Astrocyte (in vitro differentiated cells and primary cell): Measurements from ENCODE around the gene RBM44. TPM values are rescaled to one million over a fixed set of nuclear protein-coding genes. Genes with fewer than 3 reads are reported as not detected.

ENCODE experiments used
- DNase-seq: peaks from one replicate; pipeline ENCODE4 v3.0.0-alpha.2; 2010; ENCODE audit warnings: low read depth
- FAIRE-seq: peaks from 2 replicates; lab custom pipeline; 2011; peaks lifted over from hg19 to GRCh38; lab: Jason Lieb, UNC
- H2AFZ ChIP-seq: 2 replicates; pipeline ENCODE4 v1.6.0; 2012; ENCODE audit warnings: low read depth, low read length, inconsistent platforms
- H3K27ac ChIP-seq: 2 replicates; pipeline ENCODE4 v1.5.1; 2011; ENCODE audit warnings: low read depth, low read length, inconsistent platforms
- H3K27me3 ChIP-seq: 2 replicates; pipeline ENCODE4 v1.6.0; 2011; ENCODE audit warnings: low read length, inconsistent platforms; ENCODE audit not compliant: insufficient read depth
- H3K36me3 ChIP-seq: 2 replicates; pipeline ENCODE4 v1.5.1; 2011; ENCODE audit warnings: low read length, inconsistent platforms; ENCODE audit not compliant: insufficient read depth
- H3K4me1 ChIP-seq: 2 replicates; pipeline ENCODE4 v1.5.1; 2011; ENCODE audit warnings: low read length, inconsistent platforms; ENCODE audit not compliant: insufficient read depth
- H3K4me2 ChIP-seq: 2 replicates; pipeline ENCODE4 v1.6.0; 2012; ENCODE audit warnings: low read length, inconsistent platforms
- H3K4me3 ChIP-seq: 2 replicates; pipeline ENCODE4 v1.5.1; 2011; ENCODE audit warnings: low read depth, mild to moderate bottlenecking, low read length, inconsistent platforms; ENCODE audit not compliant: insufficient read depth
- H3K79me2 ChIP-seq: 2 replicates; pipeline ENCODE4 v1.6.0; 2012; ENCODE audit warnings: mild to moderate bottlenecking, low read length, inconsistent platforms; ENCODE audit not compliant: insufficient read depth
- H3K9ac ChIP-seq: 2 replicates; pipeline ENCODE4 v1.6.0; 2012; ENCODE audit warnings: mild to moderate bottlenecking, low read length, inconsistent platforms
- H3K9me3 ChIP-seq: 2 replicates; pipeline ENCODE4 v1.5.1; 2012; ENCODE audit warnings: low read depth, mild to moderate bottlenecking, low read length, inconsistent platforms; ENCODE audit not compliant: insufficient read depth
- H4K20me1 ChIP-seq: 2 replicates; pipeline ENCODE4 v1.6.0; 2012; ENCODE audit warnings: low read length, inconsistent platforms; ENCODE audit not compliant: insufficient read depth
- H3K27ac Mint-ChIP-seq: one replicate; pipeline ENCODE4 v1.8.0; 2021; ENCODE audit warnings: mild to moderate bottlenecking, mixed read lengths; ENCODE audit not compliant: unreplicated experiment
- H3K27me3 Mint-ChIP-seq: one replicate; pipeline ENCODE4 v1.8.0; 2021; ENCODE audit warnings: low read depth, mixed read lengths; ENCODE audit not compliant: unreplicated experiment
- H3K36me3 Mint-ChIP-seq: one replicate; pipeline ENCODE4 v1.8.0; 2021; ENCODE audit warnings: low read depth, mixed read lengths; ENCODE audit not compliant: unreplicated experiment
- H3K4me1 Mint-ChIP-seq: one replicate; pipeline ENCODE4 v1.8.0; 2021; ENCODE audit warnings: low read depth, mixed read lengths; ENCODE audit not compliant: unreplicated experiment
- H3K4me3 Mint-ChIP-seq: one replicate; pipeline ENCODE4 v1.8.0; 2021; ENCODE audit warnings: mild to moderate bottlenecking, moderate library complexity, mixed read lengths; ENCODE audit not compliant: unreplicated experiment
- H3K9me3 Mint-ChIP-seq: one replicate; pipeline ENCODE4 v1.8.0; 2021; ENCODE audit warnings: mild to moderate bottlenecking, mixed read lengths; ENCODE audit not compliant: unreplicated experiment
- EZH2 ChIP-seq: IDR thresholded peaks from 2 replicates; pipeline ENCODE4 v1.6.1; 2012; ENCODE audit warnings: mild to moderate bottlenecking, low read length, inconsistent platforms; ENCODE audit not compliant: insufficient read depth
- total RNA-seq: library from RNA; stranded (reverse); gene quantifications from 2 replicates; pipeline ENCODE4 v1.2.1, GENCODE V29; 2021
- TF ChIP-seq, protein P1 (sequence below): IDR thresholded peaks from 2 replicates; pipeline ENCODE4 v1.5.1; 2011; ENCODE audit warnings: low read depth, mild to moderate bottlenecking, inconsistent platforms, low read length, moderate library complexity; ENCODE audit not compliant: insufficient read depth

The RBM44 gene
- total RNA-seq, 1 donor from 2014 or later = 0.32 TPM

DNA sequence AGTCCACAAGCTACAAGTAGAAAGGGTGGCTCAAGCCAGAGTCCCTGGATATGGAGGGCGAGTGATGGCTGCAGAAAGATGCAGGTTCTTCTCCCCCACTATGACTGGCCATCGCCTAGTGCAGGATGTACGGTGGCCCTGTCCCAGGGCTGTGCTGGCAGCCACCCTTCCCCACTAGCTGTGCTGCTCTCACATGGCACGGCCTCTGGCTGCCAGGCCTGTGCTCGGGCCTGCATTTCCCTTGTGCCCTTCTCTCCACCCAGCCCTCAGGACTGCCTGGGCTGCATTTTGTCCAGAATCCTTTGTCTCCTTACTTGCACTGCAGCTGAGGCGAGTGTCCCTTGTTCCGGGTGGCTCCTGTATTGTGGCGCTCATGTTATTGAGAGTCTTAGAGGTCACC lies 59.2 kb downstream of the RBM44 start:
- H3K36me3 ChIP-seq = no peaks in the 10 kb centered on the region
- DNase-seq (no peak), FAIRE-seq (no peak)
- H3K9ac ChIP-seq = no peak overlapping the region
- no peak overlapping the region for H3K4me3 ChIP-seq
- H3K4me1 ChIP-seq = peaks cover 8% of the 10 kb centered on the region
- no peak for TF ChIP-seq EZH2
- TF ChIP-seq, protein P1, sequence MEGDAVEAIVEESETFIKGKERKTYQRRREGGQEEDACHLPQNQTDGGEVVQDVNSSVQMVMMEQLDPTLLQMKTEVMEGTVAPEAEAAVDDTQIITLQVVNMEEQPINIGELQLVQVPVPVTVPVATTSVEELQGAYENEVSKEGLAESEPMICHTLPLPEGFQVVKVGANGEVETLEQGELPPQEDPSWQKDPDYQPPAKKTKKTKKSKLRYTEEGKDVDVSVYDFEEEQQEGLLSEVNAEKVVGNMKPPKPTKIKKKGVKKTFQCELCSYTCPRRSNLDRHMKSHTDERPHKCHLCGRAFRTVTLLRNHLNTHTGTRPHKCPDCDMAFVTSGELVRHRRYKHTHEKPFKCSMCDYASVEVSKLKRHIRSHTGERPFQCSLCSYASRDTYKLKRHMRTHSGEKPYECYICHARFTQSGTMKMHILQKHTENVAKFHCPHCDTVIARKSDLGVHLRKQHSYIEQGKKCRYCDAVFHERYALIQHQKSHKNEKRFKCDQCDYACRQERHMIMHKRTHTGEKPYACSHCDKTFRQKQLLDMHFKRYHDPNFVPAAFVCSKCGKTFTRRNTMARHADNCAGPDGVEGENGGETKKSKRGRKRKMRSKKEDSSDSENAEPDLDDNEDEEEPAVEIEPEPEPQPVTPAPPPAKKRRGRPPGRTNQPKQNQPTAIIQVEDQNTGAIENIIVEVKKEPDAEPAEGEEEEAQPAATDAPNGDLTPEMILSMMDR = no peak
- Mint-ChIP-seq H3K4me3 (no peak overlapping the region), H3K36me3 (no peaks in the 10 kb centered on the region), H3K27me3 (peaks cover 30% of the 10 kb centered on the region), H3K9me3 (no peaks in the 10 kb centered on the region), H3K4me1 (peaks cover 9% of the 10 kb centered on the region), H3K27ac (no peak overlapping the region)
- no peak overlapping the region for H2AFZ ChIP-seq
- H3K79me2 ChIP-seq = no peaks in the 10 kb centered on the region
- no peak overlapping the region for H3K27ac ChIP-seq
- H4K20me1 ChIP-seq = no peaks in the 10 kb centered on the region
- no peaks in the 10 kb centered on the region for H3K9me3 ChIP-seq
- peaks cover 4% of the 10 kb centered on the region for H3K27me3 ChIP-seq
- no peak overlapping the region for H3K4me2 ChIP-seq

DNA sequence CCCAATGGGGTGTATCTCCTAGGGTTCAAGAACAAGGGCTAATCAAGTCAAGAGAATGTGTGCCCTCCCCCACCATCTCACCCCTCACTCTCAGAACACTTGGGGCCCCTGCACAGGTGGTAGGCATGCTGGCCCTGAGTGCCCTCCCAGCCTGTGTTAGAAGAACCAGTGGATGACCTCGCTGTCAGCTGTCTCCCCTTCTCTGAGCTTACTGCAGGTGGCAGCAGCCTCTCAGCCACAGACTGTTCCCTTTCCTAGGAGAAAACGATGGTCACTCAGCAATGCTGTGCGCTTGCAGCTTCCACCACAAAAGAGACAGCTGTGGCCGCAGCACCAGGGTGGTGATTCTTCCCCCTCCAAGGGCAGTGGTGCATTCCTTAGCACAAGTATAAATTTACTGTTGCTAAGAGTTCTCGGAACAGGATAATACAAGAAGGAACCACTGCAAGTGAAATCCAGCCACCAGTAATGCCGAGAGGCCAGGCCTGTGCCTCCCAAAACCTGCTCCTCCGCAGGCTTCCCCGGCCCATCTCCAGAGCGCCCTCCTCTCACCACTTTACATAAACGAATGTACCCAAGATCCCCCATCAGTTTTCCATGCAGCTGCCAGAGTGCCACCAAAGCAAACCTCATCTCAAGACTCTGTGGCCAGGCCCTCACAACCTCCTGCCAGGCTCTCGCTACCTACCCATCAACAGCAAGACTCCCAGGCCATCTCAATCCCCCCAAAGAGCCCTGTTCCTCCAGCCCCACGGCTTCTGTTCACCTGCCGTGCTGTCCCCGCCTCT lies 59.9 kb downstream of the RBM44 start:
- H2AFZ ChIP-seq = peak overlapping the region; percentile 49
- H3K79me2 ChIP-seq = no peaks in the 10 kb centered on the region
- peaks cover 4% of the 10 kb centered on the region for H3K27me3 ChIP-seq
- DNase-seq (peak; percentile 80), FAIRE-seq (peak; percentile 98)
- no peaks in the 10 kb centered on the region for H4K20me1 ChIP-seq
- TF ChIP-seq, protein P1 = peak; percentile 81
- no peak for TF ChIP-seq EZH2
- H3K27ac ChIP-seq = no peak overlapping the region
- peak overlapping the region; percentile 87 for H3K4me2 ChIP-seq
- Mint-ChIP-seq H3K4me3 (peak overlapping the region; percentile 81), H3K27me3 (peaks cover 30% of the 10 kb centered on the region), H3K36me3 (no peaks in the 10 kb centered on the region), H3K9me3 (no peaks in the 10 kb centered on the region), H3K4me1 (peaks cover 11% of the 10 kb centered on the region), H3K27ac (peak overlapping the region; percentile 90)
- H3K4me1 ChIP-seq = peaks cover 8% of the 10 kb centered on the region
- no peaks in the 10 kb centered on the region for H3K9me3 ChIP-seq
- no peak overlapping the region for H3K9ac ChIP-seq
- no peak overlapping the region for H3K4me3 ChIP-seq
- H3K36me3 ChIP-seq = no peaks in the 10 kb centered on the region

DNA sequence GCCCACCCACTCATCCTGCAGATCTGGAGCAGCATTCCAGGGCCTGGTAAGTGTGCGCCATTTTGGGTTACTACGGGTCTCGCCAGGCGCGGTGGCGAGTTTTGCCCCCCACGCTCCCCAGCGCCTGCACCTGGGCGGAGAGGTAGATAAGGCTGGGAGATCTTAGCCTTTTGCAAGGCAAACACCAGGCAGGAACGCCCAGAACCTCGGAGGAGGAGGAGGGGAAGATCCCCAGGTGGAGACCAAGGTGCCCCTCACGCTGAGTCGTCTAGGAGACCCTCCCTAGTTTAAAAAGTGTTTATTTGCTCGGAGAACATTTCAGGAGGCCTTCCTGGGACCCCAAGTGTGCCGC lies 60.5 kb downstream of the RBM44 start:
- no peaks in the 10 kb centered on the region for H3K36me3 ChIP-seq
- Mint-ChIP-seq H3K4me3 (peak overlapping the region; percentile 81), H3K4me1 (peaks cover 14% of the 10 kb centered on the region), H3K36me3 (no peaks in the 10 kb centered on the region), H3K27me3 (peaks cover 30% of the 10 kb centered on the region), H3K9me3 (no peaks in the 10 kb centered on the region), H3K27ac (peak overlapping the region; percentile 90)
- peaks cover 9% of the 10 kb centered on the region for H3K4me1 ChIP-seq
- FAIRE-seq (no peak), DNase-seq (no peak)
- H3K79me2 ChIP-seq = no peaks in the 10 kb centered on the region
- no peak overlapping the region for H3K27ac ChIP-seq
- no peak for TF ChIP-seq EZH2
- TF ChIP-seq, protein P1 = no peak
- no peaks in the 10 kb centered on the region for H3K9me3 ChIP-seq
- H3K9ac ChIP-seq = no peak overlapping the region
- H4K20me1 ChIP-seq = no peaks in the 10 kb centered on the region
- peak overlapping the region; percentile 87 for H3K4me2 ChIP-seq
- peaks cover 4% of the 10 kb centered on the region for H3K27me3 ChIP-seq
- H2AFZ ChIP-seq = peak overlapping the region; percentile 49
- H3K4me3 ChIP-seq = no peak overlapping the region
